SK-N-SH (cell line): ENCODE data around the gene LAIR2. TPM values are rescaled to one million over a fixed set of nuclear protein-coding genes. Genes with fewer than 3 reads are reported as not detected.
"Not testable (repeated sequence)": the region's sequence is repeated elsewhere in the genome, so short reads cannot be mapped to it uniquely, and the experiment has no call there.

Experiments used
- CTCF ChIA-PET: fragments of 300-600, 350-600 bp; formaldehyde crosslinking; extraction: SDS; loops from one replicate; lab custom pipeline; 2021; lab: Yijun Ruan, JAX
- POLR2A ChIA-PET: fragments of 350-600 bp; sonication (Branson Sonifier 250); formaldehyde crosslinking; extraction: SDS; loops from one replicate; lab custom pipeline; 2020; ENCODE audit warnings: antibody characterized with exemption, inconsistent platforms; lab: Yijun Ruan, JAX
- DNase-seq: peaks from one replicate; pipeline ENCODE4 v3.0.0; 2012
- H2AFZ ChIP-seq: fragments of 200-600 bp; sonication (generic); 2 replicates; pipeline ENCODE4 v1.8.1; 2016; ENCODE audit warnings: antibody characterized with exemption, mild to moderate bottlenecking, low read depth
- H3F3A ChIP-seq: fragments of 200-600 bp; sonication (generic); replicated peaks from 2 replicates; pipeline ENCODE3; 2016; ENCODE audit warnings: antibody characterized with exemption, mild to moderate bottlenecking; ENCODE audit not compliant: insufficient read depth
- H3K27ac ChIP-seq, 2 experiments: fragments of 200-500 bp in 1 of 2; fragments of 200-600 bp in 1 of 2; sonication (Bioruptor generic) in 1 of 2; sonication (generic), shearing (Covaris generic) in 1 of 2; 2 replicates each; pipeline versions ENCODE4 v1.5.1 to v1.6.1; 2014 to 2016; ENCODE audit warnings: low read depth in 2 of 2, inconsistent platforms in 1 of 2, low read length in 1 of 2, mild to moderate bottlenecking in 1 of 2, mixed read lengths in 1 of 2
- H3K27me3 ChIP-seq: fragments of 200-600 bp; sonication (generic), shearing (Covaris generic); 2 replicates; pipeline ENCODE4 v1.6.1; 2016; ENCODE audit warnings: mixed run types; ENCODE audit not compliant: insufficient read depth
- H3K36me3 ChIP-seq, 2 experiments: fragments of 200-500 bp in 1 of 2; fragments of 200-600 bp in 1 of 2; sonication (Bioruptor generic) in 1 of 2; sonication (generic) in 1 of 2; replicated peaks in 1 of 2; 2 replicates each; pipeline versions ENCODE3 to v1.5.1; 2014 to 2016; ENCODE audit warnings: low read length in 1 of 2, mild to moderate bottlenecking in 1 of 2; ENCODE audit not compliant: insufficient read depth in 2 of 2, control insufficient read depth in 1 of 2
- H3K4me1 ChIP-seq, 2 experiments: fragments of 200-500 bp in 1 of 2; fragments of 200-600 bp in 1 of 2; sonication (Bioruptor generic) in 1 of 2; sonication (generic), shearing (Covaris generic) in 1 of 2; 2 replicates each; pipeline versions ENCODE4 v1.5.1 to v1.6.1; 2014 to 2016; ENCODE audit warnings: low read depth in 1 of 2, low read length in 1 of 2, mixed run types in 1 of 2; ENCODE audit not compliant: insufficient read depth in 2 of 2, control insufficient read depth in 1 of 2
- H3K4me2 ChIP-seq: fragments of 200-600 bp; sonication (generic), shearing (Covaris generic); 2 replicates; pipeline ENCODE4 v1.6.1; 2017; ENCODE audit warnings: mixed run types
- H3K4me3 ChIP-seq, 2 experiments: fragments of 200-500 bp in 1 of 2; fragments of 200-600 bp in 1 of 2; sonication (Bioruptor generic) in 1 of 2; sonication (generic), shearing (Covaris generic) in 1 of 2; 2 replicates each; pipeline versions ENCODE4 v1.5.1 to v1.8.1; 2014 to 2016; ENCODE audit warnings: low read depth in 2 of 2, inconsistent platforms in 1 of 2, low read length in 1 of 2, mild to moderate bottlenecking in 1 of 2, mixed read lengths in 1 of 2, moderate library complexity in 1 of 2
- H3K79me2 ChIP-seq: fragments of 200-600 bp; sonication (generic); 2 replicates; pipeline ENCODE4 v1.8.1; 2017; ENCODE audit warnings: mild to moderate bottlenecking; ENCODE audit not compliant: insufficient read depth
- H3K9ac ChIP-seq: fragments of 200-600 bp; sonication (generic); 2 replicates; pipeline ENCODE4 v1.6.1; 2017; ENCODE audit warnings: mixed run types
- H3K9me2 ChIP-seq: fragments of 200-600 bp; sonication (generic); 2 replicates; pipeline ENCODE4 v1.6.1; 2017; ENCODE audit warnings: mixed run types
- H3K9me3 ChIP-seq: fragments of 200-600 bp; sonication (generic); 2 replicates; pipeline ENCODE4 v1.6.1; 2017; ENCODE audit warnings: mixed run types, mild to moderate bottlenecking, moderate library complexity
- H4K20me1 ChIP-seq: fragments of 200-600 bp; sonication (generic); 2 replicates; pipeline ENCODE4 v1.6.1; 2017; ENCODE audit warnings: mild to moderate bottlenecking, mixed run types; ENCODE audit not compliant: insufficient read depth
- EZH2phosphoT487 ChIP-seq: fragments of 200-600 bp; sonication (generic); IDR thresholded peaks from 2 replicates; pipeline ENCODE4 v1.6.1; 2017; ENCODE audit warnings: low read depth, mixed run types, mild to moderate bottlenecking, antibody characterized with exemption, moderate library complexity, borderline replicate concordance
- GATA2 ChIP-seq: sonication (generic); formaldehyde crosslinking; IDR thresholded peaks from 2 replicates; pipeline ENCODE4 v1.5.0; 2020; ENCODE audit warnings: mild to moderate bottlenecking, missing genetic modification reagents
- JUND ChIP-seq: IDR thresholded peaks from 2 replicates; pipeline ENCODE4 v1.4.0; 2012
- MAX ChIP-seq: IDR thresholded peaks from 2 replicates; pipeline ENCODE4 v1.4.0; 2012; ENCODE audit warnings: low read depth
- NFIC ChIP-seq: IDR thresholded peaks from 2 replicates; pipeline ENCODE4 v1.4.0; 2012; ENCODE audit warnings: borderline replicate concordance
- NRF1 ChIP-seq: IDR thresholded peaks from 2 replicates; pipeline ENCODE4 v1.6.1; 2012; ENCODE audit warnings: low read depth, mild to moderate bottlenecking, low read length
- POLR2AphosphoS5 ChIP-seq: IDR thresholded peaks from 2 replicates; pipeline ENCODE4 v1.6.1; 2012; ENCODE audit warnings: low read depth, low read length
- RAD21 ChIP-seq: IDR thresholded peaks from 2 replicates; pipeline ENCODE4 v1.6.1; 2012; ENCODE audit warnings: mild to moderate bottlenecking, low read length
- REST ChIP-seq: IDR thresholded peaks from 2 replicates; pipeline ENCODE4 v1.6.1; 2012; ENCODE audit warnings: mild to moderate bottlenecking, low read depth, low read length, moderate library complexity
- RFX5 ChIP-seq: IDR thresholded peaks from 2 replicates; pipeline ENCODE4 v1.6.1; 2012; ENCODE audit warnings: mild to moderate bottlenecking, improper control_type of control experiment, low read length
- USF2 ChIP-seq: fragments of 150-350 bp; IDR thresholded peaks from 2 replicates; pipeline ENCODE4 v1.6.1; 2017; ENCODE audit warnings: antibody characterized with exemption, low read length, low read depth, borderline replicate concordance
- WGBS: methylation state at CpG from one replicate; pipeline ENCODE4 v1.1.6; 2017; ENCODE audit warnings: low lambda C conversion rate; 5-methylcytosine and 5-hydroxymethylcytosine counted together
- polyA plus RNA-seq, 3 experiments: library from polyadenylated mRNA; depleted of rRNA; stranded (reverse); fragments of >200 nt; gene quantifications; 2 replicates each; pipeline ENCODE4 v1.2.3, GENCODE V29; 2012

The LAIR2 gene
- polyA plus RNA-seq, 1 of the 3 experiments (the other 2 are of a cell fraction): not detected

- H3K4me1 ChIP-seq: no peaks in the 10 kb centered on the region
- no peak overlapping the region for H2AFZ ChIP-seq
- H3K27me3 ChIP-seq: peaks cover 79% of the 10 kb centered on the region
- no peaks in the 10 kb centered on the region for H3F3A ChIP-seq
- no peaks in the 10 kb centered on the region for H3K9me3 ChIP-seq
- DNase-seq: no peak
- ChIA-PET POLR2A (no interaction called here), CTCF (interaction anchor here (1.3 kb wide), 1 partner anchor 12 kb away, joined by 4 read pairs; no protein-coding TSS in a partner anchor)
- H3K27ac ChIP-seq: no peak overlapping the region
- WGBS: 2% methylated on average over 13 of the region's 18 CpGs
- no peaks in the 10 kb centered on the region for H4K20me1 ChIP-seq
- no peak overlapping the region for H3K4me3 ChIP-seq
- TF ChIP-seq NFIC (no peak), EZH2phosphoT487 (no peak), JUND (no peak), POLR2AphosphoS5 (no peak), USF2 (no peak), REST (no peak), MAX (no peak), RAD21 (no peak), GATA2 (no peak), NRF1 (no peak), RFX5 (no peak)
- no peak overlapping the region for H3K9ac ChIP-seq
- no peaks in the 10 kb centered on the region for H3K9me2 ChIP-seq
- H3K4me2 ChIP-seq: no peak overlapping the region
- H3K79me2 ChIP-seq: no peaks in the 10 kb centered on the region
- no peaks in the 10 kb centered on the region for H3K36me3 ChIP-seq
Observed at GRCh38 chr19:54492568-54492967, 10.1 kb upstream of the LAIR2 start.

GRCh38 chr19:54493056-54493455, 9.6 kb upstream of the LAIR2 start:
- H3K4me3 ChIP-seq, H4K20me1 ChIP-seq, H3F3A ChIP-seq, H3K27ac ChIP-seq, DNase-seq, H3K4me2 ChIP-seq, H3K79me2 ChIP-seq, H3K36me3 ChIP-seq, H3K9ac ChIP-seq, POLR2A ChIA-PET, H3K9me3 ChIP-seq, H3K4me1 ChIP-seq, H2AFZ ChIP-seq, H3K9me2 ChIP-seq: not testable (repeated sequence)
- 3% methylated on average over 4 of the region's 5 CpGs for WGBS
- CTCF ChIA-PET: interaction anchor here (1.3 kb wide), 1 partner anchor 12 kb away, joined by 4 read pairs; no protein-coding TSS in a partner anchor
- H3K27me3 ChIP-seq: peaks cover 79% of the 10 kb centered on the region
